GM19397 (cell line): ENCODE measurements around the gene KIFC1.

Experiments used
- ATAC-seq: cut with Tn5 transposase; IDR thresholded peaks from one replicate; pipeline ENCODE4 v1.9.1; 2021; ENCODE audit warnings: mild to moderate bottlenecking, moderate library complexity; ENCODE audit not compliant: unreplicated experiment

The KIFC1 gene

DNA sequence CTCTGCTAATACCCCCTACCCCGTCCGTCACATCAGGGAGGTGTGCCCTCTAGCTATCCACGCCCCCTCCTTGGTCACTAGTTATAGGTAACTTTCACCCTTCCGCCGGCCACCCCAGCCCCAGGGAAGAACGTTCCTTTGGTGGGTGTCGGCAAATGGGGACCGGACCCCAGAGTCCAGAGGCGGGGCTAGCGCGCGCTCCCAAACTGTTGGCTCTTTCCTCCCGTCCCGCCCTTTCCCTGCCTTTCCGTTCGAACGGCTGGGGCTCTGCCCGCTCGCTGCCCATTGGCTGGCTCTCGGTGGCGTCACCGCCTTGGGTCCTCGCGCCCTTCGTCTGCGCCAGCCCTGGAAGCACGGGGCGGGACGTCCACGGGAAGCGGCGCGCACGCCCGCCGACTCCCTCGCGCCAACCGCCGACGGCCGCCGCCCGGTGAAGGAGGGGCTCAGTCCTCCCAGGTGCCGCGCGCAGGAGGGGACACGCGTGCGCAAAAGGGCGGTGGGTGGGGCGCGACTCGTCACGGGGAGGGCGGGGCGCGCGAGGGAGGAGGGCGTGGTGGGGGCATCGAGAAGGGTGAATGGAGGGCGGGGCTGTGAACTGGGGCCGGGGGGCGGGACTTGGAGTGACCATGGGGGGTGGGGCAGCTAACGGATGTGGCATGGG is 18.6 kb downstream of the KIFC1 start:
- peak; percentile 87 for ATAC-seq

DNA sequence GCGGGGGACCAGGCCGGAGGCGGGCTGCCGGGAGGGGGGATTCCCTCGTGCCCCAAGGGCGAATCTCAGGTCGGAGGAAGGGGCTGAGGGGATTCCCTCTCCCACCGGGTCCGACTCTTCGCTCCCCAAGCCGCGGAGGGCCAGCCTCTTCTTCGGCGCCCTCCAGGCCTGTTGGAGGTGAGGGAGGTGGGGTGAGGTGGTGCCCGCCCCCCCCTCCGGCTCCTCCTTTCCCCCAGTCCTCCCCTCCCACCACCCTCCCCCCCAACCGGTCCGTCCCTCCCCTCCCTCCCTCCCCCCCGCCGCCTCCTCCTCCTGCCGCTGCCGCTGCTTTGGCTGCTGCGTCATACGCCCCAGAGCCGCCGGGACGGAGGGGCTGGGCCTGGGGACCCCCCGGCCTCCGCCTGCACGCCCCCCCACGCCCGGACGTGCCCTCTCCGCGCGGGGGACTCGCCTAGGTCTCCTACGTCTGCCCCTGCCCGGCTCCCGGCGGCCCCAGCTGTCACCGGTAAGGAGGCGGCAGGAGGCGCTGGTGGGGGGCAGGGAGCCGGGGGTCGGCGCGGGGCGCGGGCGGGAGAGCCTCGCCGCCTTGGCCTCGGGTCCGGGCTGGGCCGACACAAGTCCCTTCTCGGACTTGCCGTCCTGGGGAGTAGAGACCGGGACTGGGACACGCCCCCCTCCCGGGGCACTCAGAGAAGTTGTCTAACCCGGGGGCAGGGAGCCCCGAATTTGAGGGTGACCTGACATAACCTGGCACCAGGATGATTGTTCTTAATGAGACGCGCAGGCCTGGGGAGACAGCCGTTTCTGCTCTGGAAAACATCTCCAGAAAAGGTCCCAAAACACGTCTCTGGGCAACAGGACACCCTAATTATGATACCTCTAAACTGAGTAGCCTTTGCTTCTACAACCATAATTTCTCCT is 19.3 kb downstream of the KIFC1 start, which contains the start of gene PHF1:
Gene PHF1, plus strand, starts transcription at position 304 of the 921 bp plus-strand sequence. CDS start 1,250 bp downstream, outside the sequence.
- peak; percentile 32 for ATAC-seq

DNA sequence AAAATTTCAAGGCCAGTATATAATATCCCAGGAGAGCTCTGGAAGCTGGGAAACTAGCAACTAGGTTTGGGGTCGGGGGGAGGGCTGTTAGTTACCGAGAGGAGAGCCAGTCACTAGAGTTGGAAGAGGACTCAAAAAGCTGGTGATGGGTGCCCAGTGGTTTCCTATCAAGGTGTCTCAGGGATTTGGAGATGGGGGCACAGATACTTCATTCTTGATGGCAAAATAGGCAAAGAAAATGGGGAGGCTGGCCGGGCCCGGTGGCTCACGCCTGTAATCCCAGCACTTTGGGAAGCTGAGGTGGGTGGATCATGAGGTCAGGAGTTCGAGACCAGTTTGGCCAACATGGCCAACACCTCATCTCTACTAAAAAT is 20.0 kb downstream of the KIFC1 start:
- no peak for ATAC-seq

DNA sequence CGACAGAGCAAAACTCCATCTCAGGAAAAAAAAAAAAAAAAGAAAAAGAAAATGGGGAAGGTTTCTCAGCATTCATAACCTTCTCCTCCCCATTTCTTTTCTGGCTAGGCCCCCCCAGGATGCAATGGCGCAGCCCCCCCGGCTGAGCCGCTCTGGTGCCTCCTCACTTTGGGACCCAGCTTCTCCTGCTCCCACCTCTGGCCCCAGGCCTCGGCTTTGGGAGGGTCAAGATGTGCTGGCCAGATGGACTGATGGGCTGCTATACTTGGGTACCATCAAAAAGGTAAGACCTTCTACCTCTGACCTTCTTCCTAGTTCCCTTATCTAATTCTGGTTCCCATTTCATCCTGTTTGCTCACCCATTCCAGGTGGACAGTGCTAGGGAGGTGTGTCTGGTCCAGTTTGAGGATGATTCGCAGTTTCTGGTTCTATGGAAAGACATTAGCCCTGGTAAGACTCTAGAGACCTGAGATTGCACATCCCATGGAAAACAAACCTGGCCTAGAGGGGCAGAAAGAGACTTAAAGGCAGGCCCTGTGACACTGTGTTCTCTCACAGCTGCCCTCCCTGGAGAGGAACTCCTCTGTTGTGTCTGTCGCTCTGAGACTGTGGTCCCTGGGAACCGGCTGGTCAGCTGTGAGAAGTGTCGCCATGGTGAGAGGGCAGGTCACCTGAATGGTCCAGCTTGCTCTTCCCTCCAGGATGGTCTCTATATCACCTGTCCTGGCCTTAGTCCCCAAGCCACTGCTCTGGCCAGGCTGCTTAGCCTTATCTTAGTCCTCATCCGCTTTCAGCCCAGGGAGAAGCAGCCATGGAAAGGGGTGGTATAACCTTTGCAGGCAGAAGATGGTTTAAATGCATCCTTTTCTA is 20.8 kb downstream of the KIFC1 start:
- ATAC-seq, result no peak

DNA sequence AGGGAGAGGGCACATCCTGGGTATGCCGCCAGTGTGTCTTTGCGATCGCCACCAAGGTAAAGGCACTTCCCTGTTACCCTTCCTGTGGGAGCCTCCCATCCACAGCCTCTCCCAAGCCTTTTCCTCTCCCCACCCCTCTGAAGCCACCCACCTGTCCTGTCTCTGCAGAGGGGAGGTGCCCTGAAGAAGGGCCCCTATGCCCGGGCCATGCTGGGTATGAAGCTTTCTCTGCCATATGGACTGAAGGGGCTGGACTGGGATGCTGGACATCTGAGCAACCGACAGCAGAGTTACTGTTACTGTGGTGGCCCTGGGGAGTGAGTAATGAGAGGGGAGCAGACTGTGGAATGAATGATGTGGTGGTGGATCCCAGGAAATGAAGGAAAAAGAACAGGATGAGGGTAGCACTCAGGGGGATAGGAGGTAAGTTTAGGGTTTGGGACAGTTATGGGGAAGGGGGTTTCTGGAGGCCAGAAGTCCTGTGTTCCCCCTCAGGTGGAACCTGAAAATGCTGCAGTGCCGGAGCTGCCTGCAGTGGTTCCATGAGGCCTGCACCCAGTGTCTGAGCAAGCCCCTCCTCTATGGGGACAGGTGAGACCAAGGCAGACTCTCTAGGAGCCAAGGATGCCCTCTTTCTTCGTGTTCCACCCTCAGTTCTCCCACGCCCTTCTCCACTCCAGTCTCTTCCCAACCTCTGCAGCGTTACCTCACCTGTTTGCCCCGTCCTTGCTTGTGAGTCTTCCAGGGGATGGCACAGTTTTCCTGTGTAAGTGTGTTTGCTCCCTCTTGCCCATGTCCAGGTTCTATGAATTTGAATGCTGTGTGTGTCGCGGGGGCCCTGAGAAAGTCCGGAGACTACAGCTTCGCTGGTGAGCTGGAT is 21.9 kb downstream of the KIFC1 start:
- no peak for ATAC-seq

DNA sequence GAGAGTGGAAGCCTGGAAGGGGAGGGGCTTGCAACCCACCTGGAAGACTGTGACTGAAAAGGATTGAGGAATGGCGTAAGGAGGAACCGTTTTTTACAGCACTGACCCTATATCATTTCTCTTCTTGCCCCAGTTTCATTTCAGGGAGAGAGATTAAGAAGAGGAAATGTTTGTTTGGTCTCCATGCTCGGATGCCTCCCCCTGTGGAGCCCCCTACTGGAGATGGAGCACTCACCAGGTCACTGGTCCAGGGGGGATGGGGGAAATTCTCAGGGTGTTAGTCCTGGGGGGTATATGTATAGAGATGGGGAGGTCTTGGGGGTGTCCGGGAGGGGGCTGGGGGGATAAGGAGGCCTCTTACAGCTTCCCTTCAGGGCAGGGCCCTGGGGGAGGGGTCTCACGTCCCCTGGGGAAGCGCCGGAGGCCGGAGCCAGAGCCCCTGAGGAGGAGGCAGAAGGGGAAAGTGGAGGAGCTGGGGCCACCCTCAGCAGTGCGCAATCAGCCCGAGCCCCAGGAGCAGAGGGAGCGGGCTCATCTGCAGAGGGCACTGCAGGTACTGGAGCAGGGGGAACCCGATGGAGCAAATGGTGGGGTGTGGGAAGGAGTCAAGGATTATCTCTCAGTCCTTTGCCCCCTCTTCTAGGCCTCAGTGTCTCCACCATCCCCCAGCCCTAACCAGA is 23.1 kb downstream of the KIFC1 start:
- no peak for ATAC-seq

DNA sequence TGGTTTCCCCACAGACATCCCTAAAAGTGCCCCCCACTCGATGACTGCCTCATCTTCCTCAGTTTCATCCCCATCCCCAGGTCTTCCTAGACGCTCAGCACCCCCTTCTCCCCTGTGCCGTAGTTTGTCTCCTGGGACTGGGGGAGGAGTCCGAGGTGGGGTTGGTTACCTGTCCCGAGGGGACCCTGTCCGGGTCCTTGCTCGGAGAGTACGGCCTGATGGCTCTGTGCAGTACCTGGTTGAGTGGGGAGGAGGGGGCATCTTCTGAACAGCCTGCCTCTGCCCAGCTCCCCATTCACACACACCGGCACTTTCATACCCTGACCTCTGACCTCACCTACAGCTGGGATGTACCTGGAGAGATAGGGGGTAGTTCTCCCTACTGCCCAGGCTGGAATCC is 24.2 kb downstream of the KIFC1 start:
- ATAC-seq, result no peak

DNA sequence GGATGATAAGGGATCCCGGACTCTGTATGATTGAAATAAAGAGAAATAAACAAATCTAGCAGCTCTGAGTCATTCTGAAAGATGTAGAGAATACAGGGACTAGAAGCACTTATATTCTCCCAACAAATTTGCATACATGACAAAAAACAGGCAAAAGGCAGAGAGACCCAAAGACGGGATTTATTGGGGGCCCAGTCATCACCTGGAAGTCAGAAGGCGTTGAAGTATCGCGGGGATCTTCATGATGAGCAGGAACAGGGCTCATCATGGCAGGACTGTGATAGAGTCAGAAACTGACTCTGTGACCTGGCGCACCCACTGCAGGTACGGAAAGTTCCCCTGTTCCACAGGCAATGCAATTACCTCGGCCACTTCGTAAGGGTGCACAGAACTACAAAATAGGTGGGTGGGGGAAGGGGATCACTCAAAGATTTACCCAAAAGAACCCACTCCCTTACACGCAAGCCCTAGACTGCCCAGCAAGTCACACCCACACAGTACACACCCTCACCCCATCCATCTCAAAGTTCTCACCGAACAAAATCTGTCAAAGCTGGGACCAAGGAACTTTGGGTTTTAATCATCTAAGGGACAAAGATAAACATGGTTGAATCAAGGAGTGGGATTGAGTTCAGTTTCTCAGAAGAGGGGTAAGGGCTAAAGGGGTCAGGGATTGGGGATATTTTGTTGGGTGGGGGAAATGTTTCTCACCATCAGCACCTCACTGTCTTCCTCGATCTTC is 24.9 kb downstream of the KIFC1 start:
- no peak for ATAC-seq

DNA sequence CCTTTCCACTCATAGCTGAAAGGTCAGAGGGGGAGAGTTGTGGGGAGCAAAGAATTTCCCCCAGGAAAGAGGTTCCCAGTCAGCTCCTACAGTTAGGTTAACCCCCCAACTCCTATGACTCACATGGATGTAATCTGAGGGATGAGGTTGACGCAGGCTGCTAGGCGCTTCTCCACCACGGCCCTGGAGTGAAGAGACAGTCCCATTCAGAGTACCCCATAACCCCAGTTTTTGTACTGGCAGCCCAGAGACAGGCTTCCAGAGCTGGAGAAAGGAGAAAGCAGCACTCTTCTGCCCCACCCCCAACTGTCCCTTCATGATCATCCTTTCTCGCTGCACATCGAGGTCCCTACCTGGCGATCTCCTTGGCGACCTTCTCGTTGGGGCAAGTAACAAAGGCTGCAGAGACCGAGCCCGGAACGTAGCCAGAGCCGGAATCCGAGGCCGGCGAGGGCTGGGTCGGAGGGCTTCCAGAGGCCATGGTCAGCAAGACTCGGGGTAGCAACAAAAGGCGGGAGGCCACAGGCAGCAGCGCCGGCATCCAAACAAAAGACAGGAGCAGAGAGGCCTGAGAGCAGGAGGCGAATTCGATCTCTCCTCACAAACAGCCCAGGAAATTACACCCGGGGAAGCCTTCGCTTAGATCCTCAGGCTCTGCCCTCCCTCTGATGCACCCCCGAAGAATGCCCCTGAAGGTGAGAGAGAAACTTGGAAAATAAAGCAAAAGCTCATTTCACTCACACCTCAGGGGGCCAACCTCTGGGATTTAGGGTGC is 25.7 kb downstream of the KIFC1 start:
- no peak for ATAC-seq

DNA sequence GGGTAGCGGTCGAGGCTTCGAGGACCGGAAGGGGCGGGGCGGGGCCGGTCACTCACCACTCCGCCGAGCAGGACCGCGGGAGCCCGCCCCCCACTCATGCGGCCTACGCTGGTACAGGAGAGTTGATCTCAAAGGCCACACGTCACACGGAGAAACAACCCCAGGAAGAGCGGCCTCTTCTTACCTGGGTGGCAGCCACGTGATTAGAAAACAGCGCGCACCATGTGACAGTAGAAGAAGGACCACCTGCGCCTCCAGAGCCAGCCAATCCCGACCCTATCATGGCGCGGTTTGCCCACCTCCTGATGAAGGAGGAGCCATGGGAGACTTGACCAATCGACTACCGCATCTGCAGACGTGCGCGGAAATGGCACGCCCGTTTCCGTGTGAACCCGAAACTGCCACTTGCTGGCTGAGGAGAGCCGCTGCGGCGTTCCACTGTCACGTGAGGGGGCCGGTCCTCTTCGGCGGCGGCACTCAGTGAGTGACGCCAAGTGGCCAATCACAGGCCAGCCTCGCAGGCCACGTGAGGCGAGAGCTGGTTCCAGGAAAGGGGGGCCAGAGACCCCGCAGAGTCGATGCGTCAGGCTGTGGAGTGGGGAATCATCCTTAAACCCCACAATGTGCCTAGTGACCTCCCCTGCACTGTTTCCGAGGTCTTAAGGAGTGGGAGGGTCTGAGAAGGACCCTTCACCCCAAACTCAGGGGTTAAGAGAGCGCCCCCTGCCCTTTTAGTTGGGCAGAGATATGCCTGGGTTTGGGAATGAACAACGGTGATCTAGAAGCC is 26.5 kb downstream of the KIFC1 start, which contains the start of gene CUTA:
Gene CUTA, minus strand, starts transcription at position 205 of the 787 bp plus-strand sequence. Its CDS starts 107 bp downstream, at position 98.
- peak; percentile 84 for ATAC-seq

DNA sequence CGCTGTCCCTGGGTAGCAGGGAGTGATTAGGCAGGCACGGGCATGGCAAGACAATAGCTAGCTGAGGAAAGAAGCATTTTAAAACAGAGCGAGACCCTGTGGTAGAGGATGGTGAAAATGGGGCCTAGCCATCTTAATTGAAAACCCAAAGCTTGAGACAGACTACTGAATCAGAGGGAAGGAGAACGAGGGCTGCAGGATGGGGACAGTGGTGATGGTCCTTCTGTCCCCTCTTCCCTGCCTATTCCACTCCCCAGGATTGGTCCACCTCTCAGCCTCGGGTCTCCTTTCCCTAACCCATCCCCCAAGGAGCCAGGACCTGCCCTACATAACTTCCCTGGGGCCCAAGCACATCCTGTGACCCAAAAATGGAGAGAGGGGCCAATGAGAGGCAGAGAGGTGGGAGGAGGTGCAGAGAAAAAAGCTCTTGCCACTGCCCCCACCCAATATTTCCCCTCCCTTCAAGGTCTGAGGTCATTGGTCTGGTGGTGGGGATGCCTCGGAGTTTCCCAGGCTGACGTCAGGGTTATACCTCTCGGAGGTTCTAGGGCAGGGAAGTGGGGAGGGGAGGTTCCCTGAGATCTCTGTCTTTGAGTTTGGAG is 27.2 kb downstream of the KIFC1 start:
- no peak for ATAC-seq

DNA sequence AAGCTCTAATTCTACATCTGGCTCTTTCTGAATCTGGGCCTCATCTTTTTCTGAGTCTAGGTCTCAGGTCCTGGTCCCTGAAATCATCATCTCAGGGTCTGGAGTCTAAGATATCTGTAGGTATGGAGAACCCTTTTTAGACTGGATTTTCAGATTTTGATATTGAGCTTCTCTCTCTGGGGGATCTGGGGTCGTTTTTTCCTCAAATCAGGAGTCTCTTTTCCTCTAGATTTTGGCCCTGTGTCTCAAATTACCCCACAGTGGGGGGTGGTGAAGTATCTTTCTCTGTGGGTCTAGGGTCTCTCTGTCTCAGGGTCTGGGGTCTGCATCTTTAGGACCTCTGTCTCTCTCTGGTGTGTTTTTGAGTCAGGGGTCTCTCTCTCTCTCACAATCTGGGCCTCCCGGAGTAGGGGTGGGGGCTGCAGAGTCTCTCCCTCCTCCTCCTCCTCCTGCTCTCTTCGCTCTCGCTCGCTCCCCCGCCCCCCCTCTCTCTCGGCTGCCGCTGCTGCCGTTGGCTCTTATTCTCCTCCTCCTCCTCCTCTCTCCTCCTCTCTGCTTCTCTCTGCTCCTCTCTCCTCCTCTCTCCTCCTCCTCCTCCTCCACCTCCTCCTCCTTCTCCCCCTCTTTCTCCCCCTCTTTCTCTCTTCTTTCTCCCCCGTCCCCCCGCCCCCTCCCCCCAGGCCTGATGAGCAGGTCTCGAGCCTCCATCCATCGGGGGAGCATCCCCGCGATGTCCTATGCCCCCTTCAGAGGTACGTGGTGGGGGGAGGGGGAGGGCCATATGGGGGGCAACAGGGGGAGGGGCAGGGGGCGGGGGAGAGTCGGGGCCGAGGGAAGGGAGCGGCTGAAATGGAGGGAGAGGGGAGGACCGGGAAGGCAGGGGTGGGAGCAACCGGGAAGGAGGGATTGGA is 28.2 kb downstream of the KIFC1 start, which contains the start of gene SYNGAP1:
Gene SYNGAP1, plus strand, starts transcription at position 486 of the 911 bp plus-strand sequence. Its CDS starts 200 bp downstream, at position 686.
- ATAC-seq, result no peak

DNA sequence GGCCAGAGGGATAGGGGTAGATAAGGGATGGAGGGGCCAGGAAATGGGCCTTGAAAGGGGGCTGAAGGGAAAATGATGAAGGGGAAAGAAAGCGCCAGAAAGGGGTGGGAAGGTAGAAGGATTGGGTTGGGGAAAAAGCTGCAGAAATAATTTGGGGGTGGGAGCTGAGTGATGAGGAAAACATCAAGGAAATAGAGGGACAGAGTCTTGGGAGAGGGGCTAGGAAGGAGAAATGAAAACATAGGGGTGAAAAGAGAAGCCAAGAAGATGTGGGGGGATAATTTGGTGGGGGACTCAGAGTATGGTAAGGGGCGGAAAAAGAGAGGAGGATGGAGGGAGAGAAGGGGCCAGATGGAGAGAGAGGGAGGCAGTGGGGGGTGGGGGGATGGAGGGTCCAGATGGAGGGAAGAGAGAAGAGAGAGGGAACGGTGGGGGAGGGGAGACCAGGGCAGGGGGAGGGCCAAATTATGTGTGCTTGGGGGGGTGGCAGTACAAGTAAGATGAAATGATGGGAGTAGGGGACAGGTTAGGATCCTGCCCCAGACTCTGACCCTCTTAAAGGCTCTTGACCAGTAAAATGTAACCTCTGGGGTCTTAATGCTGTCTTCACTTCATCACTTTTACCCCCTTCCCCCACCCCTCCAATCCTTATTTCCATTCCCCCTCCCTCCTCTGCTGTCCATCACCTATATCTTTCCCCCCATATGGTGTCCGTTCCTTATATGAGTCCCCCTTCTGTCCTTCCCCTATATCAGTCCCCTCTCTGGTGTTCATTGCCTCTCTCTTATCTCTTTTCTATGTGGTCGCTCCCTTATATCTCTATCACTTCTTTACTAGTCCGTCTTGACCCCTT is 29.1 kb downstream of the KIFC1 start:
- no peak for ATAC-seq

DNA sequence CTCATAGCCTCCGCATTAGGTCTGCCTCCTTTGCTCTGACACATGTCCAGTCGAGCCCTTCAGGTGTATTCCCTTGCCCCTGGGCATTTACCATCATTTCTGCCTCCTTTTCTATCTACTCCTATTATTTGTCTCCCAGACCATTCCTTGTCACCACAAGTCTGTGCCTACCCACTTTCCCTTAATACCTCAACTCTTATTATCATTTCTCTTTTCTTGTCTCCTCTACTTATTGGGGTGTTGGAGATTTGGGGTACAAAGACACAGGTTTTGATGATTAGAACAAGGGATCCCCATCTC is 29.7 kb downstream of the KIFC1 start:
- no peak for ATAC-seq

DNA sequence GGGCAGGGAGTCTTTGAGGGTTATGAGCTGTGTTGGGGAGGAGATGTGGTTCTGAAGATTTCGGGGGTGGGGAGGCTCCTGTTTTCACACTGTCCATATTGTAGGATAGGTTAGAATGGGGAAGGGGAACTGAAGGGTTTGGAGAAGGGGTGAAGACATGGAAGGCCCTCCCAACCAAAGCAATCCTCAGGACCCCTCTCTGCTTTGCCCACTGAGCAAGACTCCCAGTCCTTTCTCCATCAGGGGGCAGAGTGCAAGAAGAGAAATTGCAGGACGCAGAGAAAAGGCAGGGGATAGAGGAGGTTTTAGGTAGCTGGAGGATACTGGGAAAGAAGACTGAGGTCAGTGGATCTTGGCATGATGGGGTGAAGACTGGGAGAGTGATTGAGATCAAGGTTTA is 32.2 kb downstream of the KIFC1 start:
- no peak for ATAC-seq
